Left lung (tissue), 14 donors: ENCODE data around the gene SCOC. TPM values are rescaled to one million over a fixed set of nuclear protein-coding genes. Genes with fewer than 3 reads are reported as not detected.

ENCODE experiments used
- ATAC-seq: fragments of 200-7000 bp; cut with Tn5 transposase; one replicate; pipeline ENCODE4 v1.9.1; 2020; ENCODE audit warnings: moderate library complexity
- DNase-seq, 4 donors: peaks; one replicate each; pipeline ENCODE4 v3.0.0-alpha.2; 2013 to 2020
- H3K27ac ChIP-seq, 2 donors: fragments of 200-600 bp; sonication (generic) in 1 of 2; one replicate each; pipeline versions ENCODE4 v1.5.0 to v1.8.0; 2020 to 2021
- H3K27me3 ChIP-seq, 2 donors: fragments of 200-600 bp; sonication (generic) in 1 of 2; one replicate each; pipeline versions ENCODE4 v1.5.0 to v1.8.0; 2020 to 2021
- H3K36me3 ChIP-seq, 2 donors: fragments of 200-600 bp; sonication (generic) in 1 of 2; one replicate each; pipeline versions ENCODE4 v1.5.0 to v1.8.0; 2020 to 2021
- H3K4me1 ChIP-seq, 2 donors: fragments of 200-600 bp; one replicate each; pipeline ENCODE4 v1.8.0; 2021
- H3K4me3 ChIP-seq, 2 donors: fragments of 200-600 bp; sonication (generic) in 1 of 2; one replicate each; pipeline versions ENCODE4 v1.5.0 to v1.8.0; 2020 to 2021; ENCODE audit warnings: mild to moderate bottlenecking in 1 of 2
- H3K9me3 ChIP-seq, 2 donors: fragments of 200-600 bp; sonication (generic) in 1 of 2; one replicate each; pipeline versions ENCODE4 v1.5.0 to v1.8.0; 2020 to 2021
- CTCF ChIP-seq, 2 donors: fragments of 200-600 bp; sonication (generic) in 1 of 2; IDR thresholded peaks; one replicate each; pipeline versions ENCODE4 v1.5.0 to v1.8.0; 2021; ENCODE audit warnings: antibody characterized with exemption in 2 of 2
- intact Hi-C, 2 donors: fragments of 100-400 bp; cut with DNase I; formaldehyde crosslinking; loops; one replicate each; pipeline versions ENCODE4 v1.11.2 to v1.14.2; 2022
- long read RNA-seq, 12 donors: library from polyadenylated mRNA in 2 of 12; unstranded in 2 of 12; transcript quantifications; one replicate each; pipeline ENCODE4 v2.0.0 and lab custom pipeline, GENCODE V29; 2019 to 2026
- polyA plus RNA-seq, 6 donors: library from polyadenylated mRNA; unstranded; fragments of 120-200 nt; gene quantifications; one replicate each; pipeline ENCODE4 v1.2.1, GENCODE V29; 2013; ENCODE audit not compliant: insufficient read length in 6 of 6
- total RNA-seq, 2 donors: library from RNA; stranded (reverse); fragmentation: NEBNext Ultra II Directional; extraction: Animal tissue kit (Norgen Biotek cat#: 25700); gene quantifications; one replicate each; pipeline ENCODE4 v1.2.1, GENCODE V29; 2021
- donor health status: DM: no; HTN: yes; CAD: no.
- donor health status: DM: no; HTN: no; CAD: no.

The SCOC gene
- total RNA-seq (10 to 100 TPM; 43.9 to 49.3 TPM), polyA plus RNA-seq (10 to 100 TPM; 81.1 to 91.5 (median 86.0) TPM)
- long read RNA-seq, donor 1, transcript SCOC-211 (4 exons, 1,959 nt) = major isoform, 46 of 52 reads
- long read RNA-seq, donor 1, partial matches to known transcripts = 0 of 52 reads
- long read RNA-seq, donor 1, other reads (novel, unspliced or antisense) = 0 of 52 reads
- long read RNA-seq, donor 2, transcript SCOC-211 (4 exons, 1,959 nt) = major isoform, 30 of 52 reads
- long read RNA-seq, donor 2, transcript SCOC-203 (4 exons, 1,999 nt) = minor isoform, 10 of 52 reads
- long read RNA-seq, donor 2, partial matches to known transcripts = 0 of 52 reads
- long read RNA-seq, donor 2, other reads (novel, unspliced or antisense) = 8 of 52 reads
- long read RNA-seq, donor 3, transcript SCOC-211 (4 exons, 1,959 nt) = major isoform, 33 of 43 reads
- long read RNA-seq, donor 3, partial matches to known transcripts = 6 of 43 reads
- long read RNA-seq, donor 3, other reads (novel, unspliced or antisense) = 0 of 43 reads
- long read RNA-seq, donor 4, transcript SCOC-211 (4 exons, 1,959 nt) = major isoform, 22 of 28 reads
- long read RNA-seq, donor 4, partial matches to known transcripts = 3 of 28 reads
- long read RNA-seq, donor 4, other reads (novel, unspliced or antisense) = 2 of 28 reads
- long read RNA-seq, donor 5, transcript SCOC-211 (4 exons, 1,959 nt) = major isoform, 35 of 57 reads
- long read RNA-seq, donor 5, transcript SCOC-203 (4 exons, 1,999 nt) = minor isoform, 5 of 57 reads
- long read RNA-seq, donor 5, partial matches to known transcripts = 17 of 57 reads
- long read RNA-seq, donor 5, other reads (novel, unspliced or antisense) = 0 of 57 reads
- long read RNA-seq, donor 6, transcript SCOC-211 (4 exons, 1,959 nt) = major isoform, 66 of 75 reads
- long read RNA-seq, donor 6, partial matches to known transcripts = 5 of 75 reads
- long read RNA-seq, donor 6, other reads (novel, unspliced or antisense) = 0 of 75 reads
- long read RNA-seq, donor 7, transcript SCOC-211 (4 exons, 1,959 nt) = major isoform, 34 of 36 reads
- long read RNA-seq, donor 7, partial matches to known transcripts = 0 of 36 reads
- long read RNA-seq, donor 7, other reads (novel, unspliced or antisense) = 0 of 36 reads
- long read RNA-seq, donor 8, transcript SCOC-211 (4 exons, 1,959 nt) = major isoform, 21 of 31 reads
- long read RNA-seq, donor 8, partial matches to known transcripts = 5 of 31 reads
- long read RNA-seq, donor 8, other reads (novel, unspliced or antisense) = 0 of 31 reads
- long read RNA-seq, donor 9 = 0 reads
- long read RNA-seq, donor 10, transcript SCOC-211 (4 exons, 1,959 nt) = major isoform, 6 of 10 reads
- long read RNA-seq, donor 10, partial matches to known transcripts = 0 of 10 reads
- long read RNA-seq, donor 10, other reads (novel, unspliced or antisense) = 1 of 10 reads
- long read RNA-seq, donor 11, transcript SCOC-211 (4 exons, 1,959 nt) = major isoform, 101 of 206 reads
- long read RNA-seq, donor 11, partial matches to known transcripts = 92 of 206 reads
- long read RNA-seq, donor 11, other reads (novel, unspliced or antisense) = 9 of 206 reads
- long read RNA-seq, donor 12, transcript SCOC-211 (4 exons, 1,959 nt) = major isoform, 38 of 42 reads
- long read RNA-seq, donor 12, partial matches to known transcripts = 0 of 42 reads
- long read RNA-seq, donor 12, other reads (novel, unspliced or antisense) = 0 of 42 reads

GRCh38 chr4:140373328-140374129 lies at the start of gene SCOC:
Gene SCOC (plus strand): TSS chr4:140373646. CDS start chr4:140379171, 5,525 bp downstream.
- Histone ChIP-seq H3K4me1 (peaks cover 13 to 23% of the 10 kb centered on the region in 2 donors), H3K36me3 (no peaks in the 10 kb centered on the region), H3K27me3 (no peaks in the 10 kb centered on the region), H3K27ac (peak within 1 kb of the TSS; percentile 84 to 89), H3K9me3 (no peaks in the 10 kb centered on the region), H3K4me3 (peak within 1 kb of the TSS; percentile 84 to 94)
- peak; percentile 98 for ATAC-seq
- peak; percentile 98 to 99 (median 99) for DNase-seq
- intact Hi-C loops = no loop called here
- TF ChIP-seq CTCF (IDR thresholded peaks at IDR 0.05) = peak in 1 of 2 donors; percentile 4

GRCh38 chr4:140326395-140326993 lies 47.0 kb upstream of the SCOC start:
- peak; percentile 27 to 58 for TF ChIP-seq CTCF (IDR thresholded peaks at IDR 0.05)
- intact Hi-C loops = no loop called here
- no peak overlapping the region for H3K4me3 ChIP-seq
- H3K36me3 ChIP-seq = no peaks in the 10 kb centered on the region
- H3K9me3 ChIP-seq = no peaks in the 10 kb centered on the region
- peak; percentile 91 for ATAC-seq
- H3K4me1 ChIP-seq = no peaks in the 10 kb centered on the region
- H3K27me3 ChIP-seq = no peaks in the 10 kb centered on the region
- DNase-seq = peak in 2 of 4 donors; percentile 27 to 56
- H3K27ac ChIP-seq = no peak overlapping the region

GRCh38 chr4:140330311-140330900 lies 43.0 kb upstream of the SCOC start:
- Histone ChIP-seq H3K4me1 (no peaks in the 10 kb centered on the region), H3K4me3 (no peak overlapping the region), H3K36me3 (no peaks in the 10 kb centered on the region), H3K27me3 (no peaks in the 10 kb centered on the region), H3K27ac (no peak overlapping the region), H3K9me3 (no peaks in the 10 kb centered on the region)
- intact Hi-C loops = no loop called here
- TF ChIP-seq CTCF (IDR thresholded peaks at IDR 0.05) = peak; percentile 27 to 46
- ATAC-seq (peak; percentile 56), DNase-seq (peak in 1 of 4 donors; percentile 48)
